ENCODE data around the gene PRIM2.
"Not testable (repeated sequence)": the region's sequence is repeated elsewhere in the genome, so short reads cannot be mapped to it uniquely, and the experiment has no call there.

Gene PRIM2

GRCh38 chr6:57445379-57445778 is 127.9 kb downstream of the PRIM2 start:
- not testable (repeated sequence) for H3K79me2 ChIP-seq (ENCODE audit: insufficient read depth, low read length); H3F3A ChIP-seq (ENCODE audit: insufficient read depth); H4K20me1 ChIP-seq (ENCODE audit: low read depth, low read length); H3K9ac ChIP-seq (ENCODE audit: low read length); H3K9me3 ChIP-seq (ENCODE audit: insufficient read depth, low read length); H3K27ac ChIP-seq (ENCODE audit: low read depth, low read length); H3K9me2 ChIP-seq (replicated peaks; ENCODE audit: insufficient read depth, low read length); H3K4me2 ChIP-seq (ENCODE audit: low read depth, low read length, poor library complexity, severe bottlenecking); H2AFZ ChIP-seq (ENCODE audit: low read depth, low read length, severe bottlenecking); H3K27me3 ChIP-seq (ENCODE audit: low read length); H3K36me3 ChIP-seq (ENCODE audit: low read length); H3K4me3 ChIP-seq (ENCODE audit: insufficient read depth, low read length, poor library complexity, severe bottlenecking)

GRCh38 chr6:57445790-57446468 is 128.5 kb downstream of the PRIM2 start:
- not testable (repeated sequence) for H3K27ac ChIP-seq (ENCODE audit: low read depth, low read length); H3K79me2 ChIP-seq (ENCODE audit: insufficient read depth, low read length); H3K9me2 ChIP-seq (replicated peaks; ENCODE audit: insufficient read depth, low read length)

GRCh38 chr6:57449496-57450066 is 132.2 kb downstream of the PRIM2 start:
- H3K9me3 ChIP-seq (ENCODE audit: insufficient read depth, low read length); H3K36me3 ChIP-seq (ENCODE audit: low read length); H2AFZ ChIP-seq (ENCODE audit: low read depth, low read length, severe bottlenecking); H3K4me2 ChIP-seq (ENCODE audit: low read depth, low read length, poor library complexity, severe bottlenecking); H3K27me3 ChIP-seq (ENCODE audit: low read length); H4K20me1 ChIP-seq (ENCODE audit: low read depth, low read length); H3K9me2 ChIP-seq (replicated peaks; ENCODE audit: insufficient read depth, low read length); H3K9ac ChIP-seq (ENCODE audit: low read length); H3K79me2 ChIP-seq (ENCODE audit: insufficient read depth, low read length); H3K27ac ChIP-seq (ENCODE audit: low read depth, low read length); H3F3A ChIP-seq (ENCODE audit: insufficient read depth); H3K4me3 ChIP-seq (ENCODE audit: insufficient read depth, low read length, poor library complexity, severe bottlenecking): not testable (repeated sequence)

More at GRCh38 chr6:57445790-57446468, 128.5 kb downstream of the PRIM2 start:
- not testable (repeated sequence) for H3K4me3 ChIP-seq (ENCODE audit: insufficient read depth, low read length, poor library complexity, severe bottlenecking); H4K20me1 ChIP-seq (ENCODE audit: low read depth, low read length); H3F3A ChIP-seq (ENCODE audit: insufficient read depth); H3K9me3 ChIP-seq (ENCODE audit: insufficient read depth, low read length); H2AFZ ChIP-seq (ENCODE audit: low read depth, low read length, severe bottlenecking); H3K27me3 ChIP-seq (ENCODE audit: low read length); H3K4me2 ChIP-seq (ENCODE audit: low read depth, low read length, poor library complexity, severe bottlenecking); H3K9ac ChIP-seq (ENCODE audit: low read length); H3K36me3 ChIP-seq (ENCODE audit: low read length)

GRCh38 chr6:57459781-57460180 is 142.4 kb downstream of the PRIM2 start:
- not testable (repeated sequence) for H3K9me3 ChIP-seq (ENCODE audit: insufficient read depth, low read length); H3K4me2 ChIP-seq (ENCODE audit: low read depth, low read length, poor library complexity, severe bottlenecking); H3K27me3 ChIP-seq (ENCODE audit: low read length); H4K20me1 ChIP-seq (ENCODE audit: low read depth, low read length); H3K79me2 ChIP-seq (ENCODE audit: insufficient read depth, low read length); H3K9ac ChIP-seq (ENCODE audit: low read length); H3K4me3 ChIP-seq (ENCODE audit: insufficient read depth, low read length, poor library complexity, severe bottlenecking); H3K27ac ChIP-seq (ENCODE audit: low read depth, low read length); H3F3A ChIP-seq (ENCODE audit: insufficient read depth); H3K36me3 ChIP-seq (ENCODE audit: low read length); H3K9me2 ChIP-seq (replicated peaks; ENCODE audit: insufficient read depth, low read length); H2AFZ ChIP-seq (ENCODE audit: low read depth, low read length, severe bottlenecking)

- H2AFZ ChIP-seq (ENCODE audit: low read depth, low read length, severe bottlenecking); H3K27ac ChIP-seq (ENCODE audit: low read depth, low read length); H4K20me1 ChIP-seq (ENCODE audit: low read depth, low read length); H3K9ac ChIP-seq (ENCODE audit: low read length); H3K79me2 ChIP-seq (ENCODE audit: insufficient read depth, low read length); H3K9me3 ChIP-seq (ENCODE audit: insufficient read depth, low read length); H3K27me3 ChIP-seq (ENCODE audit: low read length); H3K4me3 ChIP-seq (ENCODE audit: insufficient read depth, low read length, poor library complexity, severe bottlenecking); H3K36me3 ChIP-seq (ENCODE audit: low read length); H3K9me2 ChIP-seq (replicated peaks; ENCODE audit: insufficient read depth, low read length); H3F3A ChIP-seq (ENCODE audit: insufficient read depth); H3K4me2 ChIP-seq (ENCODE audit: low read depth, low read length, poor library complexity, severe bottlenecking): not testable (repeated sequence)
These were observed 143.6 kb downstream of the PRIM2 start for GRCh38 chr6:57461022-57461421.

GRCh38 chr6:57463809-57464208 is 146.4 kb downstream of the PRIM2 start:
- not testable (repeated sequence) for H3K4me2 ChIP-seq (ENCODE audit: low read depth, low read length, poor library complexity, severe bottlenecking); H2AFZ ChIP-seq (ENCODE audit: low read depth, low read length, severe bottlenecking); H3K9me3 ChIP-seq (ENCODE audit: insufficient read depth, low read length); H4K20me1 ChIP-seq (ENCODE audit: low read depth, low read length); H3K9ac ChIP-seq (ENCODE audit: low read length); H3K79me2 ChIP-seq (ENCODE audit: insufficient read depth, low read length); H3K27ac ChIP-seq (ENCODE audit: low read depth, low read length); H3F3A ChIP-seq (ENCODE audit: insufficient read depth); H3K27me3 ChIP-seq (ENCODE audit: low read length); H3K4me3 ChIP-seq (ENCODE audit: insufficient read depth, low read length, poor library complexity, severe bottlenecking); H3K9me2 ChIP-seq (replicated peaks; ENCODE audit: insufficient read depth, low read length); H3K36me3 ChIP-seq (ENCODE audit: low read length)

GRCh38 chr6:57465968-57466367 is 148.5 kb downstream of the PRIM2 start:
- H3K9me2 ChIP-seq (replicated peaks; ENCODE audit: insufficient read depth, low read length); H3K9ac ChIP-seq (ENCODE audit: low read length); H3K9me3 ChIP-seq (ENCODE audit: insufficient read depth, low read length); H3K4me3 ChIP-seq (ENCODE audit: insufficient read depth, low read length, poor library complexity, severe bottlenecking); H3K4me2 ChIP-seq (ENCODE audit: low read depth, low read length, poor library complexity, severe bottlenecking); H3K79me2 ChIP-seq (ENCODE audit: insufficient read depth, low read length); H4K20me1 ChIP-seq (ENCODE audit: low read depth, low read length); H3F3A ChIP-seq (ENCODE audit: insufficient read depth); H3K27ac ChIP-seq (ENCODE audit: low read depth, low read length); H2AFZ ChIP-seq (ENCODE audit: low read depth, low read length, severe bottlenecking); H3K36me3 ChIP-seq (ENCODE audit: low read length); H3K27me3 ChIP-seq (ENCODE audit: low read length): not testable (repeated sequence)
